Measurements from ENCODE around the gene ANKRD37. TPM values are rescaled to one million over a fixed set of nuclear protein-coding genes. Genes with fewer than 3 reads are reported as not detected.

ANKRD37 gene
- total and polyA plus RNA-seq, 9 of the 15 experiments (the other 6 are each of a cell fraction or from before 2014, with no cell fraction given) = 1.3 to 53.7 (median 3.6) TPM

GRCh38 chr4:185425647-185426352 is 29.2 kb downstream of the ANKRD37 start, which contains the start of gene UFSP2 (continued):
- TF ChIP-seq ZNF347 (CRISPR knock-in tag; IDR thresholded peaks at IDR 0.05; ENCODE audit: low read depth) (no peak), CREB1 (IDR thresholded peaks at IDR 0.05) (peak; percentile 97), CREB1 (CRISPR knock-in tag; IDR thresholded peaks at IDR 0.05) (peak; percentile 98), PML (IDR thresholded peaks at IDR 0.05; ENCODE audit: low read length) (0 out of 2 replicates have a peak, but pooled peaks have one; percentile 38), TAF9B (IDR thresholded peaks at IDR 0.05; ENCODE audit: partially characterized antibody) (peak; percentile 76), ZNF41 (CRISPR knock-in tag; conservative IDR thresholded peaks at IDR 0.05) (no peak), PPARD (CRISPR knock-in tag; IDR thresholded peaks at IDR 0.05) (no peak), ZFX (CRISPR knock-in tag; IDR thresholded peaks at IDR 0.05) (peak; percentile 93), VEZF1 (CRISPR knock-in tag; IDR thresholded peaks at IDR 0.05) (peak; percentile 37; the same call in 1 of the 2 replicates), PHF8 (IDR thresholded peaks at IDR 0.05; ENCODE audit: borderline replicate concordance, low read length) (peak; percentile 73; the same call in 1 of the 2 replicates), PRMT5 (CRISPR knock-in tag; IDR thresholded peaks at IDR 0.05) (no peak), USF1 (CRISPR knock-in tag; IDR thresholded peaks at IDR 0.05) (peak; percentile 54; the same call in 1 of the 2 replicates), HOXB6 (CRISPR knock-in tag; IDR thresholded peaks at IDR 0.05; ENCODE audit: borderline replicate concordance) (0 out of 2 replicates have a peak, but pooled peaks have one; percentile 9), JUNB (CRISPR knock-in tag; conservative IDR thresholded peaks at IDR 0.05) (peak; percentile 53; the same call in 1 of the 2 replicates), SREBF1 (IDR thresholded peaks at IDR 0.05; ENCODE audit: borderline replicate concordance, low read depth, low read length) (0 out of 2 replicates have a peak, but pooled peaks have one; percentile 69), ARID3B (CRISPR knock-in tag; IDR thresholded peaks at IDR 0.05; ENCODE audit: borderline replicate concordance) (no peak), HDAC3 (IDR thresholded peaks at IDR 0.05; ENCODE audit: borderline replicate concordance, partially characterized antibody) (no peak), PTBP1 (IDR thresholded peaks at IDR 0.05; ENCODE audit: low read depth, low read length) (no peak), CBFA2T3 (IDR thresholded peaks at IDR 0.05) (0 out of 2 replicates have a peak, but pooled peaks have one; percentile 38), ZMIZ1 (IDR thresholded peaks at IDR 0.05; ENCODE audit: low read depth in 2 of 2, low read length in 2 of 2) (no peak), SMAD4 (CRISPR knock-in tag; conservative IDR thresholded peaks at IDR 0.05) (0 out of 2 replicates have a peak, but pooled peaks have one; percentile 47)

All from K562 (cell line).